A549 (cell line): Measurements from ENCODE around the gene BTG1. TPM values are rescaled to one million over a fixed set of nuclear protein-coding genes. Genes with fewer than 3 reads are reported as not detected.

Experiments
- BHLHE40 ChIP-seq: IDR thresholded peaks from 2 replicates; pipeline ENCODE4 v1.6.1; 2012; ENCODE audit warnings: low read depth, low read length, inconsistent platforms
- CBX2 ChIP-seq: fragments of 200-600 bp; sonication (generic); IDR thresholded peaks from 2 replicates; pipeline ENCODE4 v1.6.1; 2016; ENCODE audit warnings: low read depth, mild to moderate bottlenecking, borderline replicate concordance
- CBX8 ChIP-seq: fragments of 200-600 bp; sonication (generic); IDR thresholded peaks from 2 replicates; pipeline ENCODE4 v1.6.1; 2016
- CHD2 ChIP-seq: fragments of 150-350 bp; IDR thresholded peaks from 2 replicates; pipeline ENCODE4 v1.6.1; 2014; ENCODE audit warnings: low read length; ENCODE audit not compliant: partially characterized antibody
- CHD4 ChIP-seq: fragments of 200-600 bp; sonication (generic); IDR thresholded peaks from 2 replicates; pipeline ENCODE4 v1.6.1; 2016; ENCODE audit warnings: antibody characterized with exemption, mild to moderate bottlenecking, borderline replicate concordance
- EHMT2 ChIP-seq: fragments of 200-600 bp; sonication (generic); IDR thresholded peaks from 2 replicates; pipeline ENCODE4 v1.6.1; 2016; ENCODE audit warnings: antibody characterized with exemption, low read depth, mild to moderate bottlenecking, moderate library complexity
- EP300 ChIP-seq, 2 experiments: fragments of >200 bp; sonication (Bioruptor Twin); formaldehyde crosslinking; IDR thresholded peaks; 2 replicates in 1 of 2; 3 replicates in 1 of 2; pipeline ENCODE4 v1.6.1; 2016 to 2017
- ESRRA ChIP-seq: fragments of 150-350 bp; IDR thresholded peaks from 2 replicates; pipeline ENCODE4 v1.6.1; 2014; ENCODE audit warnings: mild to moderate bottlenecking, low read length, borderline replicate concordance
- FOSB ChIP-seq: fragments of 250-450 bp; sonication (Bioruptor Pico); IDR thresholded peaks from 2 replicates; pipeline ENCODE4 v1.5.0; 2020; ENCODE audit warnings: mild to moderate bottlenecking, moderate library complexity
- FOSL2 ChIP-seq, 2 experiments: fragments of 450-650 bp in 1 of 2; fragments of >200 bp in 1 of 2; sonication (Bioruptor Twin) in 1 of 2; formaldehyde crosslinking; IDR thresholded peaks; 2 replicates each; pipeline versions ENCODE4 v1.5.0 to v1.6.1; 2016 to 2020; ENCODE audit warnings: mild to moderate bottlenecking in 1 of 2, moderate library complexity in 1 of 2
- FOXS1 ChIP-seq: fragments of 250-450 bp; sonication (Bioruptor Pico); IDR thresholded peaks from 2 replicates; pipeline ENCODE4 v1.5.0; 2020; ENCODE audit warnings: mild to moderate bottlenecking, moderate library complexity
- GATA3 ChIP-seq: IDR thresholded peaks from 2 replicates; pipeline ENCODE4 v1.6.1; 2012; ENCODE audit warnings: borderline replicate concordance
- HOXB13 ChIP-seq: fragments of 250-450 bp; sonication (Bioruptor Pico); IDR thresholded peaks from 2 replicates; pipeline ENCODE4 v1.5.0; 2020; ENCODE audit warnings: low read depth, mild to moderate bottlenecking, moderate library complexity
- JUNB ChIP-seq: fragments of >200 bp; sonication (Bioruptor Twin); formaldehyde crosslinking; IDR thresholded peaks from 2 replicates; pipeline ENCODE4 v1.6.1; 2016
- KDM1A ChIP-seq: fragments of 200-600 bp; sonication (generic); IDR thresholded peaks from 2 replicates; pipeline ENCODE4 v1.6.1; 2016; ENCODE audit warnings: low read depth, mild to moderate bottlenecking
- MAFK ChIP-seq: fragments of 450-650 bp; IDR thresholded peaks from 2 replicates; pipeline ENCODE4 v1.6.1; 2014; ENCODE audit not compliant: partially characterized antibody
- MAX ChIP-seq: IDR thresholded peaks from 2 replicates; pipeline ENCODE4 v1.6.1; 2012
- MYC ChIP-seq: IDR thresholded peaks from 2 replicates; pipeline ENCODE4 v1.6.1; 2012; ENCODE audit warnings: mild to moderate bottlenecking, inconsistent platforms, low read length, improper control_type of control experiment, borderline replicate concordance
- NPAS2 ChIP-seq: fragments of 250-450 bp; sonication (Bioruptor Pico); IDR thresholded peaks from 2 replicates; pipeline ENCODE4 v1.8.0; 2022; ENCODE audit warnings: mild to moderate bottlenecking, moderate library complexity, borderline replicate concordance
- NR3C1 ChIP-seq: fragments of >200 bp; sonication (Bioruptor Twin); formaldehyde crosslinking; IDR thresholded peaks from 3 replicates; pipeline ENCODE4 v1.6.1; 2017
- PBX3 ChIP-seq: IDR thresholded peaks from 2 replicates; pipeline ENCODE4 v1.6.1; 2012
- POLR2A ChIP-seq: IDR thresholded peaks from 2 replicates; pipeline ENCODE4 v1.6.1; 2012; ENCODE audit warnings: mild to moderate bottlenecking, low read length
- POLR2AphosphoS2 ChIP-seq: conservative IDR thresholded peaks from 2 replicates; pipeline ENCODE4 v1.6.1; 2012; ENCODE audit warnings: low read length, improper control_type of control experiment, inconsistent platforms
- RAD21 ChIP-seq, 2 experiments: fragments of >200 bp in 1 of 2; sonication (Bioruptor Twin) in 1 of 2; formaldehyde crosslinking in 1 of 2; IDR thresholded peaks in 1 of 2; conservative IDR thresholded peaks in 1 of 2; 2 replicates in 1 of 2; 3 replicates in 1 of 2; pipeline ENCODE4 v1.6.1; 2012 to 2018; ENCODE audit warnings: inconsistent platforms in 1 of 2
- RCOR1 ChIP-seq: fragments of 150-350 bp; IDR thresholded peaks from 2 replicates; pipeline ENCODE4 v1.6.1; 2014; ENCODE audit warnings: antibody characterized with exemption, low read length, low read depth
- RFX5 ChIP-seq: fragments of 450-650 bp; IDR thresholded peaks from 2 replicates; pipeline ENCODE4 v1.7.1; 2014; ENCODE audit warnings: antibody characterized with exemption, mild to moderate bottlenecking, moderate library complexity
- RNF2 ChIP-seq: fragments of 200-600 bp; sonication (generic); IDR thresholded peaks from 2 replicates; pipeline ENCODE4 v1.6.1; 2016; ENCODE audit warnings: low read depth, mild to moderate bottlenecking, antibody characterized with exemption, moderate library complexity, borderline replicate concordance
- SMC3 ChIP-seq: fragments of >200 bp; sonication (Bioruptor Twin); formaldehyde crosslinking; IDR thresholded peaks from 3 replicates; pipeline ENCODE4 v1.6.1; 2018; ENCODE audit warnings: inconsistent platforms
- TFCP2L1 ChIP-seq: fragments of 250-450 bp; sonication (Bioruptor Pico); IDR thresholded peaks from 2 replicates; pipeline ENCODE4 v1.5.0; 2021; ENCODE audit warnings: mild to moderate bottlenecking
- TP53 ChIP-seq: fragments of 250-450 bp; sonication (Bioruptor Pico); IDR thresholded peaks from 2 replicates; pipeline ENCODE4 v1.5.0; 2021; ENCODE audit warnings: mild to moderate bottlenecking, moderate library complexity
- USF2 ChIP-seq: fragments of 450-650 bp; IDR thresholded peaks from 2 replicates; pipeline ENCODE4 v1.6.1; 2014; ENCODE audit warnings: antibody characterized with exemption
- ZC3H11A ChIP-seq: fragments of 450-650 bp; IDR thresholded peaks from 2 replicates; pipeline ENCODE4 v1.6.1; 2014; ENCODE audit warnings: antibody characterized with exemption, mild to moderate bottlenecking
- ZNF302 ChIP-seq: fragments of 250-450 bp; sonication (Bioruptor Pico); IDR thresholded peaks from 2 replicates; pipeline ENCODE4 v1.9.0; 2021; ENCODE audit warnings: inconsistent platforms, mild to moderate bottlenecking, moderate library complexity
- ZSCAN20 ChIP-seq: fragments of 250-450 bp; sonication (Bioruptor Pico); IDR thresholded peaks from 2 replicates; pipeline ENCODE4 v1.8.0; 2022; ENCODE audit warnings: mild to moderate bottlenecking, moderate library complexity
- polyA plus RNA-seq, 4 experiments: library from polyadenylated mRNA; depleted of rRNA in 3 of 4; stranded (reverse); fragments of >200 nt; fragmentation: RNase III in 1 of 4; extraction: RNeasy Plus Mini Kit Qiagen cat#74134 plus additional on column Dnase treatment in 1 of 4; gene quantifications; 2 replicates in 3 of 4; 3 replicates in 1 of 4; pipeline ENCODE4 v1.2.3, GENCODE V29; 2011 to 2017
- TF ChIP-seq, protein P1 (sequence below): fragments of >200 bp; sonication (Bioruptor Twin); formaldehyde crosslinking; IDR thresholded peaks from 3 replicates; pipeline ENCODE4 v1.5.1; 2016
- TF ChIP-seq, protein P2 (sequence below): fragments of 250-450 bp; sonication (Bioruptor Pico); IDR thresholded peaks from 2 replicates; pipeline ENCODE4 v1.5.0; 2021; ENCODE audit warnings: mild to moderate bottlenecking, moderate library complexity, borderline replicate concordance
- TF ChIP-seq, protein P3 (sequence below): fragments of >200 bp; sonication (Bioruptor Twin); formaldehyde crosslinking; IDR thresholded peaks from 2 replicates; pipeline ENCODE4 v1.6.1; 2016
- TF ChIP-seq, protein P4 (sequence below): IDR thresholded peaks from 2 replicates; pipeline ENCODE4 v1.6.1; 2012; ENCODE audit warnings: low read depth, borderline replicate concordance

Gene BTG1
- polyA plus RNA-seq, 2 of the 4 experiments (the other 2 are of a cell fraction), result 29.4 to 138 TPM

GRCh38 chr12:92136965-92137721 lies 8.5 kb downstream of the BTG1 start (continued):
- TF ChIP-seq USF2 (no peak), ESRRA (no peak), RNF2 (no peak), ZSCAN20 (CRISPR knock-in tag) (no peak), FOSL2 (IDR thresholded peaks at IDR 0.05) (peak; percentile 80), FOSL2 (CRISPR knock-in tag; IDR thresholded peaks at IDR 0.05) (peak; percentile 87), HOXB13 (CRISPR knock-in tag) (no peak), CHD4 (no peak), MYC (no peak), CBX2 (no peak), RCOR1 (no peak), ZC3H11A (no peak), TFCP2L1 (CRISPR knock-in tag) (no peak), NPAS2 (CRISPR knock-in tag) (no peak), FOSB (CRISPR knock-in tag) (0 out of 2 replicates have a peak, but pooled peaks have one; percentile 68), PBX3 (no peak), KDM1A (no peak), POLR2AphosphoS2 (no peak; the same call in 1 of the 2 replicates), EHMT2 (no peak), SMC3 (peak; percentile 24; the same call in 1 of the 3 replicates), BHLHE40 (no peak), JUNB (peak; percentile 88), GATA3 (peak; percentile 34; the same call in 1 of the 2 replicates), ZNF302 (CRISPR knock-in tag) (no peak), MAX (no peak), NR3C1 (no peak), RAD21 (conservative IDR thresholded peaks at IDR 0.05 in 1 of 2, IDR thresholded peaks at IDR 0.05 in 1 of 2) (peak in 1 of 2 experiments; percentile 3; a peak in 1 of 5 replicates), CBX8 (no peak), RFX5 (no peak), MAFK (no peak), EP300 (IDR thresholded peaks at IDR 0.05) (peak; percentile 66 to 83; a peak in 2 of 5 replicates), CHD2 (no peak), FOXS1 (CRISPR knock-in tag) (no peak), TP53 (no peak), POLR2A (no peak)
- TF ChIP-seq, protein P1, sequence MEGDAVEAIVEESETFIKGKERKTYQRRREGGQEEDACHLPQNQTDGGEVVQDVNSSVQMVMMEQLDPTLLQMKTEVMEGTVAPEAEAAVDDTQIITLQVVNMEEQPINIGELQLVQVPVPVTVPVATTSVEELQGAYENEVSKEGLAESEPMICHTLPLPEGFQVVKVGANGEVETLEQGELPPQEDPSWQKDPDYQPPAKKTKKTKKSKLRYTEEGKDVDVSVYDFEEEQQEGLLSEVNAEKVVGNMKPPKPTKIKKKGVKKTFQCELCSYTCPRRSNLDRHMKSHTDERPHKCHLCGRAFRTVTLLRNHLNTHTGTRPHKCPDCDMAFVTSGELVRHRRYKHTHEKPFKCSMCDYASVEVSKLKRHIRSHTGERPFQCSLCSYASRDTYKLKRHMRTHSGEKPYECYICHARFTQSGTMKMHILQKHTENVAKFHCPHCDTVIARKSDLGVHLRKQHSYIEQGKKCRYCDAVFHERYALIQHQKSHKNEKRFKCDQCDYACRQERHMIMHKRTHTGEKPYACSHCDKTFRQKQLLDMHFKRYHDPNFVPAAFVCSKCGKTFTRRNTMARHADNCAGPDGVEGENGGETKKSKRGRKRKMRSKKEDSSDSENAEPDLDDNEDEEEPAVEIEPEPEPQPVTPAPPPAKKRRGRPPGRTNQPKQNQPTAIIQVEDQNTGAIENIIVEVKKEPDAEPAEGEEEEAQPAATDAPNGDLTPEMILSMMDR, result no peak
- TF ChIP-seq, protein P2, sequence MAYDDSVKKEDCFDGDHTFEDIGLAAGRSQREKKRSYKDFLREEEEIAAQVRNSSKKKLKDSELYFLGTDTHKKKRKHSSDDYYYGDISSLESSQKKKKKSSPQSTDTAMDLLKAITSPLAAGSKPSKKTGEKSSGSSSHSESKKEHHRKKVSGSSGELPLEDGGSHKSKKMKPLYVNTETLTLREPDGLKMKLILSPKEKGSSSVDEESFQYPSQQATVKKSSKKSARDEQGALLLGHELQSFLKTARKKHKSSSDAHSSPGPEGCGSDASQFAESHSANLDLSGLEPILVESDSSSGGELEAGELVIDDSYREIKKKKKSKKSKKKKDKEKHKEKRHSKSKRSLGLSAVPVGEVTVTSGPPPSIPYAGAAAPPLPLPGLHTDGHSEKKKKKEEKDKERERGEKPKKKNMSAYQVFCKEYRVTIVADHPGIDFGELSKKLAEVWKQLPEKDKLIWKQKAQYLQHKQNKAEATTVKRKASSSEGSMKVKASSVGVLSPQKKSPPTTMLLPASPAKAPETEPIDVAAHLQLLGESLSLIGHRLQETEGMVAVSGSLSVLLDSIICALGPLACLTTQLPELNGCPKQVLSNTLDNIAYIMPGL (CRISPR knock-in tag), result no peak
- TF ChIP-seq, protein P3, sequence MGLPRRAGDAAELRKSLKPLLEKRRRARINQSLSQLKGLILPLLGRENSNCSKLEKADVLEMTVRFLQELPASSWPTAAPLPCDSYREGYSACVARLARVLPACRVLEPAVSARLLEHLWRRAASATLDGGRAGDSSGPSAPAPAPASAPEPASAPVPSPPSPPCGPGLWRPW, result peak; percentile 24; the same call in 1 of the 2 replicates
- TF ChIP-seq, protein P4, sequence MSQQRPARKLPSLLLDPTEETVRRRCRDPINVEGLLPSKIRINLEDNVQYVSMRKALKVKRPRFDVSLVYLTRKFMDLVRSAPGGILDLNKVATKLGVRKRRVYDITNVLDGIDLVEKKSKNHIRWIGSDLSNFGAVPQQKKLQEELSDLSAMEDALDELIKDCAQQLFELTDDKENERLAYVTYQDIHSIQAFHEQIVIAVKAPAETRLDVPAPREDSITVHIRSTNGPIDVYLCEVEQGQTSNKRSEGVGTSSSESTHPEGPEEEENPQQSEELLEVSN, result no peak
